NCI-H82 treated with DMSO at 0.1 percent for 48 hours (cell line): ENCODE results near the gene ACOX1.

Source experiments
- DNase-seq: peaks from one replicate; lab custom pipeline; 2025; ENCODE audit not compliant: unreplicated experiment; lab: John Stamatoyannopoulos, UW

ACOX1 gene

DNA sequence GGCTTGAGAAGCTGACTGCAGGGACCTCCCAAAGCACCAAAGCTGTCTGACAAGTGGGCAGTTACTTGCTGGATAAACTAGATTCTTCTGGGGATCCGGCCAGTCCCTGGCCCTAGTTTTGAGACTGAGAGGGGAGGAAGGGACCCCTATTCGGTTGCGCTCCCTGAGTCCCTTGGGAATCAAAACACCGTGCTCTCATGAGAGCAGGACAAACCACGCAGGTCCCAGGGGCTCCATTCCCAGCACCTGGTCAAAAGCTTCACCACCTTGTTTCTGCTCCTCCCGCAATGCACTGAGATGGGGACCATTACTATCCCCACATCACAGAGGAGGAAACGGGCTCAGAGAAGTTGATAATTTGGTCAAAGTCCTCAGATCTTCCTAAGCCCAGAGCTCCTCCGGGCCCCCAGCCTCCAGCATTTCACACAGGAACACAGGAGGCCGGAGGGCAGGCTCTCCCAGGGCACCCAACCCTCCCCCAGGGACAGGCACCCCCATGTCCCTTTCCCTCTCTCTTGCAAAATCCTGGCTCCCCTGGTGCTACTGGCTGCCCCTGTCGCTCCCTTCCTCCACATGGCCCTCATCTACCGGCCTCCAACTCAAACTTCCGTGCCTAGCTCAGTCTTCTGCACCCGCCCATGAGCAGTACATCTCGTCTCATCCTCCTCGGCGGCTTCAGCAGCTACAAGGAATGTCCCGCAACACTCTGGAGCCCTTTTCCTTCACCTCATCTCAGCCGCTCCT lies 85.5 kb downstream of the ACOX1 start:
- no peak for DNase-seq

GRCh38 chr17:75892556-75893224 lies 86.3 kb downstream of the ACOX1 start:
- DNase-seq, result no peak

DNA sequence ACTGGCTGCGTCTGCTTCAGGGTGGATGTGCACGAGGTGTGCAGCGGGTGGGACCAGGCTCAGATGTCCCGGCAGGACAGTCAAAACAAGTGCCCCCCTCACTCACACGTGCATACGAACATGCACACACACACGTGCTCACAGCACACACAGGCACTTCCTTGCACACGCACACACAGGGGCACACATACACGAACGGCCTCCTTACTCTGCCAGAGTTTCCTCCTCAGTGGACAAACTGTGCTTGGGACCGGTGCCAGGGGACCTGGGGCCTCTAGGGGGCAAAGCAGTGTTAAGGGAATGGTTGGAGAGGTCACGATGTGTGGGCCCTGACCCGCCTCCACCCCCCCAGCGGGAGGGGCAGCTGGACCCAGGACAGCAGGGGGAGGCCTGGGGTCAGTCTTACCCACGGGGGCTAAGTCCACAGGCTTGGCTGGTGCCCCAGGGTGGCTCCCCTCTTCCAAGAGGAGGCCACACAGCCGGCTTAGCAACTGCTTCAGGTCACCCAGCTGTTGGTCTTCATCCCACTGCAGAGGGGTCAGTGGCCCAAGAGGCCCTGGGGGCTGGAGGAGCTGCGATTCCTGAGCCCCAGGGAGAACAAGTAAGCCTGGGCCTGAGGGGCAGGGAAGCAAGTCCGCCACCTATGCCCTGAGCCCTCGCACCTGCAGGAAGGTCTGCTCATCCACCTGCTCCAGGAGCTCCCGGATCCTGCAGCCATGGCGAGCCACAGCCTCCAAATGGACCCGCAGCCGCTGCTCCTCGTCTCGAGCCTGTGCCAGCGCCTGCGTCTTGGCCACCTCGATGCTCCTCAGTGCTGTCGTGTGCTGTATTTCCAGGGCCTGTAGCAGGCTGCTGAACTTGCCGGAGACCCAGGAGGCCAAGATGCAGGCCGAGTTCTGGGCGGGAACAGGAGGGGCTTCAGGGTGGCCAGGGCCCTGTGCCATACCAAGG lies 87.1 kb downstream of the ACOX1 start:
- no peak for DNase-seq
